Stimulated activated CD4-positive, alpha-beta T cell treated with anti-CD3 and anti-CD28 coated beads, Interleukin-2, amount 100 ng/mL, for 48 hours (primary cell): ENCODE data around the gene TNPO1.
A peak's percentile ranks its signal among the peaks of the same experiment; 100 is the strongest.

Experiments used
- DNase-seq, 2 donors: peaks; one replicate each; pipeline ENCODE4 v3.0.0-alpha.2; 2020

The TNPO1 gene

GRCh38 chr5:72818866-72819534, 2.5 kb downstream of the TNPO1 start:
- DNase-seq: peak; percentile 28 to 37

- no peak for DNase-seq
Measured at GRCh38 chr5:72821776-72822175, 5.3 kb downstream of the TNPO1 start.

- no peak for DNase-seq
Measured at GRCh38 chr5:72822944-72823343, 6.5 kb downstream of the TNPO1 start.

GRCh38 chr5:72829707-72830106, 13.2 kb downstream of the TNPO1 start:
- no peak for DNase-seq

GRCh38 chr5:72830362-72830761, 13.9 kb downstream of the TNPO1 start:
- DNase-seq: no peak

GRCh38 chr5:72831685-72832084, 15.2 kb downstream of the TNPO1 start:
- no peak for DNase-seq

- DNase-seq: no peak
Measured at GRCh38 chr5:72834924-72835323, 18.5 kb downstream of the TNPO1 start.

GRCh38 chr5:72835633-72836032, 19.2 kb downstream of the TNPO1 start:
- DNase-seq: no peak

- no peak for DNase-seq
Measured at GRCh38 chr5:72836810-72837209, 20.3 kb downstream of the TNPO1 start.

- no peak for DNase-seq
Measured at GRCh38 chr5:72837524-72838096, 21.1 kb downstream of the TNPO1 start.

- DNase-seq: no peak
Measured at GRCh38 chr5:72840041-72840440, 23.6 kb downstream of the TNPO1 start.

- DNase-seq: no peak
Measured at GRCh38 chr5:72841756-72842535, 25.5 kb downstream of the TNPO1 start.

GRCh38 chr5:72842816-72843215, 26.4 kb downstream of the TNPO1 start:
- no peak for DNase-seq

GRCh38 chr5:72844218-72844603, 27.8 kb downstream of the TNPO1 start:
- no peak for DNase-seq

- DNase-seq: no peak
Measured at GRCh38 chr5:72845889-72846288, 29.4 kb downstream of the TNPO1 start.

GRCh38 chr5:72846483-72846882, 30.0 kb downstream of the TNPO1 start:
- DNase-seq: no peak

GRCh38 chr5:72847439-72847838, 31.0 kb downstream of the TNPO1 start:
- DNase-seq: no peak

GRCh38 chr5:72847989-72848473, 31.6 kb downstream of the TNPO1 start:
- peak; percentile 74 to 76 for DNase-seq

- DNase-seq: peak; percentile 39 to 40
Measured at GRCh38 chr5:72848474-72849428, 32.3 kb downstream of the TNPO1 start.

- no peak for DNase-seq
Measured at GRCh38 chr5:72849546-72849945, 33.1 kb downstream of the TNPO1 start.

GRCh38 chr5:72850113-72850512, 33.7 kb downstream of the TNPO1 start:
- DNase-seq: no peak

- no peak for DNase-seq
Measured at GRCh38 chr5:72852356-72852755, 35.9 kb downstream of the TNPO1 start.

- DNase-seq: no peak
Measured at GRCh38 chr5:72854419-72854818, 38.0 kb downstream of the TNPO1 start.
